ENCODE data around the gene SLIT3.
"Not testable (repeated sequence)": the region's sequence is repeated elsewhere in the genome, so short reads cannot be mapped to it uniquely, and the experiment has no call there.

Gene SLIT3

DNA sequence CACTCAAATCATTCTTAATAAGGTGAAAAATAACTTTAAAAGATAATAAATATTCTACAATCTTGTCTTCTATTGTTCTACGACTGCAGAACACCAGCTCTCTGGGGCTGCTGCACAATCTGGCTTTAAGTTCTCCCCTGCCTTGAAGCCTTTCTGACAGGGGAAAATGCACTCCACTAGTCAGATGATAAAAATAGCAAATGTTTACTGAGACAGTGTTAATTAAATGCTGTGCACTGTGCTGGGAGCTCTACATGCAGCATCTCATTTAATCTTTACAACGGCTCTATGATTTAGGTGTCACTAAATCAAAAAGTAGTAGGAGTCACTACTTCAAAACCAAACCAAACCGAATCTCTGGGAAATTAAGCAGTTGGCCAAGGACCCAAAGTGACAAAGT lies 132.7 kb downstream of the SLIT3 start:
- DNase-seq: no peak

GRCh38 chr5:169166078-169166477 lies 134.9 kb downstream of the SLIT3 start:
- no peak for DNase-seq

DNA sequence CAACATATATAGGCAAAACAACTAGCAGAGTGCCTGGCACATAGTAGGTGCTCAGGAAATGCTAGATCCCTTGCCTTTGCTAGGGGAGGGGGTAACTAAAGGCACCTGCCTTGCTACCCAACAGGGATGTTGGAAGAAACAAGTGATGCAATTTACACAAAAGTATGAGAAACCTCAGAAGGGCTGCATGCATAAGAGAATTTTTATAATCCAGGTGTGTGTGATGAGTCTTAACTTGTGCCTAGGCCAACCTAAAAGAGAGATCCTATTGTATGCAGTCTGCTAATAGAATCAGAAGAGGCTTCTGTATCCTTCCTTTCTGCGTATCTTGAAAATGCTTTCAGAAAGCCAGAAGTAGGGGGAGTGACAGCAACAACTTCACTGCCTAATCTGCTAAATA lies 135.9 kb downstream of the SLIT3 start:
- DNase-seq: no peak

DNA sequence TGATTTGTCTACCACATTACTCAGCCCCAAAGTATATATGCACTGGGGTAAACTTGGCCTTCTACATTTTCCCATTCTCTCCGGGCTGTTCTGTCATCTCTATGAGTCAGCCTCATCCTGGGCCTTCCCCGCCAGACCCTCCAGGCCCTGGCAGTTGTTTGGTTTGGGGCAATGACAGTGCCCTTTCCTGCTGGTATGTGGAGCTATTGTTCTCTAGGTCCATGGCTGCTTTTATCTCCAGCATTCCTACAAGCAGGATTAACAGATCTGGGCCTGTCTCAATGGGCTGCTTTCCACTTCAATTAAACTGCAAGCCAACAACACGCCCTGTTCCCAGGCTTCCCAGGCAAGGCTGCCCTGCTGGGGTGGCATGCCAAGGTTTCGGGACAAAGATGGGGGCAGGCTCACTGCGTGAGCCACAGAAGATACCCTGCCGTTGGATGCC lies 136.4 kb downstream of the SLIT3 start:
- DNase-seq: no peak

GRCh38 chr5:169162407-169162806 lies 138.5 kb downstream of the SLIT3 start:
- DNase-seq: no peak

DNA sequence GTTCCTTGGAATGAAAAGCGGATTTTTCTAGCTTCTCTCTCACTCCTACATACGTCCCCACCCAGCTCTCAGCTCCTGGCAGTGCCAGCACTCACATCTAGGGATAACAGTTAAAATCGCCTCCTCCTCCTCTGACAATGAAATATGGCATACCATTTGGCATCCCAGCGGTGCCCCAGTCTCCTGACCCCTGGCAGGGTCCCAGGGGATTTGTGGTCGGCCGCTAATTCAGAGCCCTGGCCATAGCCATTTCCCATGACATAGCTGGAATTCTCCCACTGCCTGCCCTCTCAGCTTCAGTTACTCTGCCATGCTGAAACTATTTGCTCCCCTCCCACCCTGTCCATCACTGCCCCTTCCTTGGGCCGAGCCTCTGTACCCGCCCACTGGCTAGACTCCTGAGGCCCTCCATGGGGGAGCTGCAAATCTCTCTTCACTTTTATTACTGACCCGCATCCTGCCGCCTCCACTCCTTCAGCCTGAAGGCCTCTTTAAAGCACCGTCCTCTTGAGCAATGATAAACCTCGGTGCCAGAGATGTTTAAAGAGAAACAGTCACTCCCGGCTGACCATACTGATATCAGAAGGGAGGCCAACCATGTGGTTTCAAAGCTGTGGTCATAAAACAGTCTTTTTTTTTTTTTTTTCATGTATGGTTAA lies 139.8 kb downstream of the SLIT3 start:
- no peak for DNase-seq

- no peak for DNase-seq
Measured at GRCh38 chr5:169160405-169160901, 140.5 kb downstream of the SLIT3 start.

GRCh38 chr5:169158764-169159163 lies 142.2 kb downstream of the SLIT3 start:
- no peak for DNase-seq

DNA sequence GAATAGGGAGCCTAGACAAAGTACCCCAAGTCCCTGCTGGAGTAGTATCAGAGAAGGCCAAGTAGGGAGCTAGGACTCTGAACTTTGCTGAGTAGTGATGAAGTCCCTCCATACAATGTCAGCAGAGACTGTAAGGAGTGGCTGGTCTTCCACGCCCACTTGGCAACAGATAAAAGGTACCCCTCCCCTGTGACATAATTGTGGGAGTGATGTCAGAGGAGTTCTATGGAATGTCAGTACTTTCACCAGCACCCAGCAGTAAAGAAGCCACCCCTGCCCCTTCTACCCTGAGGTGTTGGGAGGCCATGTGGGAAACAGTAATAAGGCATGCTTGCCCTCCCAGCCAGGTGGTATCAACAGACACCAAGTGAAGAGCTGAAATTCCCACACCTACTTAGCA lies 143.9 kb downstream of the SLIT3 start:
- no peak for DNase-seq

- DNase-seq: no peak
Measured at GRCh38 chr5:169154679-169155078, 146.3 kb downstream of the SLIT3 start.

DNA sequence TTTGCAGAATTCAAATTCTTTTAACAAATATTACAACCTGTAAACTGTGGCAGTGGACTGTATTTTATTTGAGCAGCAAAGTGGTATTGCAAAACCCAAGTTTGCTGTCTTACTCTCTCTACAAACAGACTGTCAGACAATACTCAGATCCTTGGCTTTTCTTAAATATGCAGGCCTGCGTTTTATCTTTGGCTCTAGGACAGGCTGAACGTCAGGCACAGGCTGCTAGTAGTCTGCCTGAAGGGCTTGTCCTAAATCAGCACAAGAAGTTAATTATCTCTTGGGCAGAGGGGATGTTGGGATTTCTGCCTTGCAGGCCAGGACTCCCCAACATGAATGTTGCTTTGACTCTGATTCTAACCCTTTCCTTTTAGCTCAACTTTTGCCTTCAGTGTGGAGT lies 147.5 kb downstream of the SLIT3 start:
- DNase-seq: no peak

DNA sequence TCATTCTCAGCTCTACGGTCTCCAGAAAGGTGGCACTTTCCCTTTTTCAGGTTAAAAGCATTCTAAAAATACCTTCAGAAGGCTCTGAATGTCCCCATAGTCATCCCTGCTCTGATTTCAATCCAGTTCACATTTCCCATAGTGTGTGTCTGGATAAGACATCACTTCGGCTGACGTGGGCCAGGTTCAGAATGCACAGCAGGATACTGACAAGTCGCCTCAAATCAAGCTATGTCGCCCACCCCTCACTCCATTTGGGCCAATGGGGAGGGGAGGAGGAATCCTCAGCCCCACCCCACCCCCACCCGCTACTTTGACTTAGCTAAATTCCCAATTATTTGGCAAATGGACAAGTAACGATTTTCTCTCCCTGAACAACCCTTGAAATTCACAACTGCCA lies 148.0 kb downstream of the SLIT3 start:
- DNase-seq: no peak

DNA sequence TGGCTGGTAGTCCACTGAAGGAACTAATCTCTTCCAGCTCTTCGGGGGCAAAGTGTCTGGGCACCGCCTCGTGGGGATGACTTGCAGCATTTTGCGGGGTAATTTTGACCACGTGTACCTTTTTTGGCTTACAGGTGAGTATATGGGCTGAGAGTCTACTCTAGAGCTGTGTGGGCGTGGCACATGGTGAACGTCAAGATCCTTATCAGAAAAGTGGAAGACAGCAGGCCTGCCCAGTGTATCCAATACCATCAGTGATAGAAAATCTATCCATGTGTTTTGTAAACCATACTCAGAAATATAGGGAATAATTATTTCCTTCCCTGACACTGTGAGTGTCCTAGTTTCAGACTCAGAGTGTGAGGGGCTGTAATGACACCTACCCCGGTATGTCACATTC lies 148.5 kb downstream of the SLIT3 start:
- no peak for DNase-seq

GRCh38 chr5:169151051-169151805 lies 149.7 kb downstream of the SLIT3 start:
- DNase-seq: no peak

GRCh38 chr5:169150108-169150507 lies 150.8 kb downstream of the SLIT3 start:
- no peak for DNase-seq

DNA sequence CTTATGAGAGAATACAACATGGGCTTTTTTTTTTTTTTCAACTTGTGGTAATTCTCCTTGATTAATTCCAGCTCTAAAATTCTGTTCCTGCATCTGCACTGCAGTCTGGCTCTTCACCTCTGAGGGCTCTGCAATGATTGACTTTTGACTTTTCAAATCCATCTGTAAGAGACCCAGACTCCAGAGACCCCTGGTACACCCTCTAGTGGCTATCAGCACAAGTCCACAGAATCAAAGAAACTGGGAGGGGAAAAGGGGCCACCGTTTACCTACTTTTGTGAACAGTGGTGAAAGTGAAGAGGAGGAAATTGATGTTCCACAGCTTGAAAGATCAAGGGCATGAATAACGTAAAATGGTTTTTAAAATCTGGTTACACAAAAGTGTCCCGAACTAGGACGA lies 151.6 kb downstream of the SLIT3 start:
- no peak for DNase-seq

DNA sequence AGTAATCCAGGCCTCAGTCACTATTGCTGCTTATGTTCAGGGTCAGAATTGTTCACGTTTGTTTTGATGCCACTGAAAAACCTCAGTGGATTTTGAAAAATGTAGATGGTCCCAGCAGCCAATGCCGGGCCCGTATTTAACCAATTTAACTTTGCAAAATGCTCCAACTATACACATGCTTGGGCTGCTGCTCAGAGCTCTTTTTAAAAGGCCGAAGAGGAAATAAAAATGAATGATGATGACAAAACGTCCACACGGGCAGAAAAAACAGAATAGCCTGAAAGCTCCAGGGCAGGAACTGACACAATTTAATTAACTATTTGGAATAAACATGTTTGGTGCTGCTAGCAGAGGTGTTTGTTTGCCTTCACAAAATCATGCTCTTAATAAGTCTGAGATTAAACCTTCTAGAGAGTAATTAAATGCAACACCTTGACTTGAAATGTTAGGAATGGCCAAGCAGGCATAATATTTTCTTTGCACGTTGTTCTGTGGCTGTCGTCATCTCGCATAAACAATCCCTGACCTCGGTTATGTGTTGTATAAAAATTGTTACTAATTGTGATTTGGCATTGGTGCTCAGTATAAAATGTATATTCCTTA lies 152.7 kb downstream of the SLIT3 start:
- DNase-seq: no peak

- DNase-seq: no peak
Measured at GRCh38 chr5:169147534-169147933, 153.4 kb downstream of the SLIT3 start.

- DNase-seq: no peak
Measured at GRCh38 chr5:169146158-169146557, 154.8 kb downstream of the SLIT3 start.

DNA sequence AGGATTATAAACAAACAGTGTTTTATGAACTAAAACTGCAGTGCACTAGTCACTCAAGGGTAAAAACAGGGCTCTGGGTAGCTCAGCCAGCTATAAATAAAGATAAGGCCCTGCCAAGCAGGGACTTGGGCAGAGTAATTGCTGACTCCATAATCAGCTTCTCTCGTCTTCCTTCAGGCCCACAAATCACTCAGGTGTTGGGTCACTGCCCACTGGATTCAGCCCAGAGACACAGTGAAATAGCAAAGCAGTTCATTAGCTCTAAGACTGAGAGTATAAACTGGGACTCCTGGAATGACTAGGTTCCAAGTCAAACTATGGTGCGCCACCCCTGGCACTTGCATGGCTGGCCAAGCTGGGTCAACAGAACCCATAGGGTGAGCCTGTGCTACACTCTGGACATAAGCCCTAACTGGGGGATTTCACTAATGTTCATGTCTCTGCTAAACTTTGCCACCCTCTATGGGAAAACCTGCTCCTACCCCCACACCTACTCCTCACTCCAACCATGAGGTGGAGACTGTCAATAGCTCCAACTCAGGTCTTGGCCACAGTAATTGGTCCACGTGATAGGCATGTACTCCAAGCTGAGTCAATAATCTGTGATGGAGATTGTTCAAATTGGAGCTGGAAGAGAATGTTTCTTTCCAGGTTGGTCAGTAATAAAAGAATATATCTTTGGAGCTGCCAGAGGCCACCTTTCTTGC lies 158.5 kb downstream of the SLIT3 start:
- DNase-seq: no peak

DNA sequence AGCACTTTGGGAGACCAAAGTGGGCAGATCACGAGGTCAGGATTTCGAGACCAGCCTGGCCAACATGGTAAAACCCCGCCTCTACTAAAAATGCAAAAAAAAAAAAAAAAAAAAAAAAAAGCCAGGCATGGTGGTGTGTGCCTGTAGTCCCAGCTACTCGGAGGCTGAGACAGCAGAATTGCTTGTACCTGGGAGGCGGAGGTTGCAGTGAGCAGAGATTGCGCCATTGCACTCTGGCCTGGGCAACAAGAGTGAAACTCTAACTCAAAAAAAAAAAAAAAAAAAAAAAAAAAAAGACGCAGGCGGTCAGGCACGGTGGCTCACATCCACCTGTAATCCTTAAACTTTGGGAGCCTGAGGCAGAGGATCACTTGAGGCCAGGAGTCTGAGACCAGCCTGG lies 160.7 kb downstream of the SLIT3 start:
- DNase-seq: not testable (repeated sequence)

GRCh38 chr5:169139480-169140050 lies 161.4 kb downstream of the SLIT3 start:
- no peak for DNase-seq

- no peak for DNase-seq
Measured at GRCh38 chr5:169133531-169133930, 167.4 kb downstream of the SLIT3 start.

Measured in NCI-H1048 (cell line).